SJCRH30 (cell line): ENCODE measurements around the gene INPP5B. TPM values are rescaled to one million over a fixed set of nuclear protein-coding genes. Genes with fewer than 3 reads are reported as not detected.
"Not testable (repeated sequence)": the region's sequence is repeated elsewhere in the genome, so short reads cannot be mapped to it uniquely, and the experiment has no call there.

ENCODE experiments used
- DNase-seq, 2 experiments: peaks; one replicate each; pipeline ENCODE4 v3.0.0-alpha.2; 2015 to 2020
- H3K27ac ChIP-seq: fragments of 250-450 bp; sonication (Bioruptor Pico); 2 replicates; pipeline ENCODE4 v1.5.1; 2020; ENCODE audit warnings: mild to moderate bottlenecking, moderate library complexity
- H3K27me3 ChIP-seq: fragments of 250-450 bp; sonication (Bioruptor Pico); 2 replicates; pipeline ENCODE4 v1.5.1; 2020; ENCODE audit warnings: mild to moderate bottlenecking, moderate library complexity
- H3K36me3 ChIP-seq: fragments of 250-450 bp; sonication (Bioruptor Pico); 2 replicates; pipeline ENCODE4 v1.5.1; 2020; ENCODE audit warnings: mild to moderate bottlenecking, moderate library complexity
- H3K4me1 ChIP-seq: fragments of 250-450 bp; sonication (Bioruptor Pico); 2 replicates; pipeline ENCODE4 v1.5.1; 2020; ENCODE audit warnings: mild to moderate bottlenecking, moderate library complexity
- H3K4me3 ChIP-seq: fragments of 250-450 bp; sonication (Bioruptor Pico); 2 replicates; pipeline ENCODE4 v1.5.1; 2020; ENCODE audit warnings: mild to moderate bottlenecking, moderate library complexity
- H3K9me3 ChIP-seq: fragments of 250-450 bp; sonication (Bioruptor Pico); replicated peaks from 2 replicates; pipeline ENCODE4 v1.5.1; 2020; ENCODE audit warnings: mild to moderate bottlenecking, moderate library complexity
- total RNA-seq: library from RNA; depleted of rRNA; stranded (reverse); fragments of >200 nt; shearing (Covaris generic); gene quantifications from 2 replicates; pipeline ENCODE4 v1.2.3, GENCODE V29; 2014

Gene INPP5B
- total RNA-seq, 1 experiment from 2014 or later, result 21.1 TPM

DNA sequence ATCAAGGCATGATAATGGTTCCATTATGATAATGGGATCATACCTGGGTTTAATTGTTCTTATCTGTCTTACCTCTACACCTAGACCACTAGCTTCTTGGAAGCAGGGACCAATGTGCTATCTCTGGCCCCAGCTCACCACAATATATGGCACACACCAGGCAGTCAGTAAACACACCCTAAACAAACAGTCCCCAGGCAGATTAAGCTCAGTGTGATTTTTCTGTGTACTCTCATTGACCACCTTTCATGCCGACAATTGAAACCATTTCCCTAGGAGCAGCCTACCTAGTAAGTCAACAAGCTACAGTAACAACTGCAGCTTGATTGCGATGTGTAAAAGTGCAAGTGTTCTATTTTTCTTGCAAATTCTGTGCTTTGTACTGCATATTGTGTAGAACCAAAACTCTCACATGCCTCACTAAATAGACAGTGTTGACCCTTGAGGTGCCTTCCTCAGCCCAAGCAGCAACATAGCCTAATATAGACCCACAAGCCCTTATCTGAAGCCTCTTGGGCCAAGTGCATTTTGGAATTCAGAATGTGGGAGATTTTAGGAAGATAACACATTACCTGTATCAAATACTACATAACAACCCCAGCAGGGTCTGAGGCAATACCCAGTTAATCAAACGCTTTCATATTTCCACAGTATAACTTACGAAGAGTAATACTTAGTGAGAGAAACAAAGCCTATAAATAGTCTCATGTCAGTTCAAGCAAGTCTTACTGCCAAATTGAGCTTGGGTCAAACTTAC lies 32.0 kb downstream of the INPP5B start:
- no peak for DNase-seq
- H3K27me3 ChIP-seq, result no peaks in the 10 kb centered on the region
- H3K4me3 ChIP-seq, result no peak overlapping the region
- peaks cover 4% of the 10 kb centered on the region; the same call in 1 of the 2 replicates for H3K36me3 ChIP-seq
- no peaks in the 10 kb centered on the region for H3K4me1 ChIP-seq
- H3K9me3 ChIP-seq, result no peaks in the 10 kb centered on the region
- no peak overlapping the region for H3K27ac ChIP-seq

DNA sequence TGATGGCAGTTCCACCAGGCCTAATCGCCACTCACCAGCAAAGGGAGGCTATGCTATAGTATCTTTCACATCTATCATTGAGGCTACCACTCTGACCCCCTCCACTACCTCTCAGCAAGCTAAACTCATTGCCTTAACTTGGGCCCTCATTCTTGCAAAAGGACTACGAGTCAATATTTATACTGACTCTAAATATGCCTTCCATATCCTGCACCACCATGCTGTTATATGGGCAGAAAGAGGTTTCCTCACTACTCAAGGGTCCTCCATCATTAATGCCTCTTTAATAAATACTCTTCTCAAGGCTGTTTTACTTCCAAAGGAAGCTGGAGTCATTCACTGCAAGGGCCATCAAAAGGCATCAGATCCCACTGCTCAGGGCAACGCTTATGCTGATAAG lies 35.4 kb downstream of the INPP5B start:
- H3K27me3 ChIP-seq, H3K27ac ChIP-seq, DNase-seq, H3K4me3 ChIP-seq, H3K9me3 ChIP-seq, H3K36me3 ChIP-seq, H3K4me1 ChIP-seq: not testable (repeated sequence)

DNA sequence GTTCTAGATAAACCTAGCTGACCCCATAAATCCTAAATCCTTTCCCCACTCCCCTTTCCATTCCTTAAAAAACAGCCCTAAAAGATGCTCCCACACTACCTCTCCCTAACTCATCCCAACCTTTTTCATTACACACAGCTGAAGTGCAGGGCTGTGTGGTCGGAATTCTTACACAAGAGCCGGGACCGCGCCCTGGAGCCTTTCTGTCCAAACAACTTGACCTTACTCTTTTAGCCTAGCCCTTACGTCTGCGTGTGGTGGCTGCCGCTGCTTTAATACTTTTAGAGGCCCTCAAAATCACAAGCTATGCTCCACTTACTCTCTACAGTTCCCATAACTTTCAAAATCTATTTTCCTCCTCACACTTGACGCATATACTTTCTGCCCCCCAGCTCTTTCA lies 36.0 kb downstream of the INPP5B start:
- not testable (repeated sequence) for H3K36me3 ChIP-seq, H3K27me3 ChIP-seq, H3K9me3 ChIP-seq, H3K4me3 ChIP-seq, DNase-seq, H3K4me1 ChIP-seq, H3K27ac ChIP-seq

DNA sequence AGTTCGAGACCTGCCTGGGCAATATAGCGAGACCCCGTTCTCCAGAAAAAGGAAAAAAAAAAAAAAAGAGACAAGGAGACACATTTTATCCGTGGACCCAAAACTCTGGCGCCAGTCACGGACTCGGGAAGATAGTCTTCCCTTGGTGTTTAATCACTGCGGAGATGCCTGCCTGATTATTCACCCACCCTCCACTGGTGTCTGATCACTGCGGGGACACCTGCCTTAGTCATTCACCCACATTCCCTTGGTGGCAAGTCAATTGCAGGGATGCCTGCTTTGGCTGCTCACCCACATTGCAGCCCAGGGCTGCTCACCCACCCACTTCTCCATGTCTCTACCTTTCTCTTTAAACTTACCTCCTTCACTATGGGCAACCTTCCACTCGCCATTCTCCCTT lies 38.3 kb downstream of the INPP5B start:
- not testable (repeated sequence) for H3K27me3 ChIP-seq, H3K4me3 ChIP-seq, H3K27ac ChIP-seq, H3K9me3 ChIP-seq, H3K4me1 ChIP-seq
- DNase-seq, result peak; percentile 51 to 71
- peaks cover 11% of the 10 kb centered on the region for H3K36me3 ChIP-seq

- H3K9me3 ChIP-seq, H3K27me3 ChIP-seq, DNase-seq, H3K4me3 ChIP-seq, H3K4me1 ChIP-seq, H3K27ac ChIP-seq: not testable (repeated sequence)
- H3K36me3 ChIP-seq, result peaks cover 11% of the 10 kb centered on the region
Observed at GRCh38 chr1:37907416-37908125, 39.3 kb downstream of the INPP5B start.

GRCh38 chr1:37906591-37906990 lies 40.3 kb downstream of the INPP5B start:
- H3K36me3 ChIP-seq, result peaks cover 11% of the 10 kb centered on the region
- H3K27ac ChIP-seq, H3K27me3 ChIP-seq, DNase-seq, H3K4me3 ChIP-seq, H3K4me1 ChIP-seq, H3K9me3 ChIP-seq: not testable (repeated sequence)

DNA sequence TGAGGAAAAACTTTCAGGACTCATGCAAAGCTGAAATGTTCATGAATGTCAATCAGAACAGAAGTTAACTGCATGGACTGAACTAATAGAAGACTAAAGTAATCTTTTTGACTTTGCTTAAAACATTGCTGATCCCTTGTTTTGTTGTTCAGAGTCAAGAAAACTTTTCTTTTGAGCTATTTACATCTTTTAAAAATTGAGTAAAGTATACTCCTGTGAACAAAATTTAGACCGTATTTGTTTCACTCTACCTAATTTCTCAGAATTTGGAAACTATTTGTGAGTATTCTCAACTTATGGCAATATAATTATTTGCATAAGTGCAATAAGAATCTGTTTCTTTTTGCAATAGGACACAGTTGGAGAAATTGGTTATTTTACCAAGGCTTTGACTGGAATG lies 41.1 kb downstream of the INPP5B start:
- peaks cover 13% of the 10 kb centered on the region for H3K36me3 ChIP-seq
- no peak for DNase-seq
- H3K4me3 ChIP-seq, result no peak overlapping the region
- H3K27me3 ChIP-seq, result no peaks in the 10 kb centered on the region
- peaks cover 6% of the 10 kb centered on the region; the same call in 1 of the 2 replicates for H3K4me1 ChIP-seq
- H3K27ac ChIP-seq, result no peak overlapping the region
- H3K9me3 ChIP-seq, result 0 out of 2 replicates have a peak, but pooled peaks cover 7% of the 10 kb centered on the region

- H3K9me3 ChIP-seq, DNase-seq, H3K4me3 ChIP-seq, H3K27me3 ChIP-seq, H3K4me1 ChIP-seq, H3K27ac ChIP-seq: not testable (repeated sequence)
- H3K36me3 ChIP-seq, result peaks cover 13% of the 10 kb centered on the region
Observed at GRCh38 chr1:37903921-37904320, 42.9 kb downstream of the INPP5B start.

GRCh38 chr1:37902983-37903382 lies 43.9 kb downstream of the INPP5B start:
- H3K4me1 ChIP-seq, result 0 out of 2 replicates have a peak, but pooled peaks cover 3% of the 10 kb centered on the region
- H3K27ac ChIP-seq, result no peak overlapping the region
- H3K9me3 ChIP-seq, result 0 out of 2 replicates have a peak, but pooled peaks cover 7% of the 10 kb centered on the region
- DNase-seq, result no peak
- peaks cover 16% of the 10 kb centered on the region for H3K36me3 ChIP-seq
- no peaks in the 10 kb centered on the region for H3K27me3 ChIP-seq
- H3K4me3 ChIP-seq, result no peak overlapping the region

- H3K4me1 ChIP-seq, result 0 out of 2 replicates have a peak, but pooled peaks cover 3% of the 10 kb centered on the region
- no peak for DNase-seq
Observed at GRCh38 chr1:37901893-37902225, 45.0 kb downstream of the INPP5B start.

DNA sequence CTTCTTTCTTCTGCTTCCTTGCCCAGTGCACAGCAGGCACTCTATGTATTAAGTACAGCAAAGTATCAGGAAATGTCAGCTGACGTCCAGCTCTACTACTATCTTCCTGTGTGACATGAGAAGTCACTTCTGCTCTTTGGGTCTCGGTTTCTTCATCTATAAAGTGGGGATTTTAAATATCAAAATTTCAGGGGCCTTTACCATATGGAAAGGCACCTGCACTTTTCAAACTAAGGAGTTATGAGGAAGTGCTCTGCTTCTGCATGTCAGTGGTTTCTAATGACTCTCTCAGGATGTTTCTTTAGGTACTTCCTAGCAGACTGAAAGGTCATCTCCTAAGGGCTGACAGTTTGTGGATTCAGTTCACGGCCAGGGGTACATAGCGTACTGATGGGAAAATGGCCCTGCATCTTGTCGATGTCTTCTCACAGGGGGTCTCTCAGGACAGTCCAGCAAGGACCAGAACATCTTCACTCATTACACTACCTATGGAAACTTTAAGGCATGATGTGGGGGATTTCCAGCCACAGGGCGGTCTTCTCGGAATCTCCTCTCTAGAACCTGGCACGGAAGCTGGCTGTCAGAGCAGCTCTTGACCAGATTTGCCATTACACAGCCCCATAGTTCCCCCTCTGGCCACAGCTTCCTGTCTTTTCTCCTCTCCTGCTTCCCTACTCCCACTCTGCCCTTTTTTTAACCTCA lies 45.5 kb downstream of the INPP5B start:
- no peak for DNase-seq
- Histone ChIP-seq H3K36me3 (peaks cover 16% of the 10 kb centered on the region; the same call in 1 of the 2 replicates), H3K27me3 (no peaks in the 10 kb centered on the region), H3K27ac (no peak overlapping the region), H3K4me3 (no peak overlapping the region), H3K4me1 (0 out of 2 replicates have a peak, but pooled peaks cover 3% of the 10 kb centered on the region), H3K9me3 (0 out of 2 replicates have a peak, but pooled peaks cover 7% of the 10 kb centered on the region)

More at GRCh38 chr1:37901893-37902225, 45.0 kb downstream of the INPP5B start:
- Histone ChIP-seq H3K27ac (no peak overlapping the region), H3K9me3 (0 out of 2 replicates have a peak, but pooled peaks cover 7% of the 10 kb centered on the region), H3K4me3 (no peak overlapping the region), H3K36me3 (peaks cover 16% of the 10 kb centered on the region; the same call in 1 of the 2 replicates), H3K27me3 (no peaks in the 10 kb centered on the region)

DNA sequence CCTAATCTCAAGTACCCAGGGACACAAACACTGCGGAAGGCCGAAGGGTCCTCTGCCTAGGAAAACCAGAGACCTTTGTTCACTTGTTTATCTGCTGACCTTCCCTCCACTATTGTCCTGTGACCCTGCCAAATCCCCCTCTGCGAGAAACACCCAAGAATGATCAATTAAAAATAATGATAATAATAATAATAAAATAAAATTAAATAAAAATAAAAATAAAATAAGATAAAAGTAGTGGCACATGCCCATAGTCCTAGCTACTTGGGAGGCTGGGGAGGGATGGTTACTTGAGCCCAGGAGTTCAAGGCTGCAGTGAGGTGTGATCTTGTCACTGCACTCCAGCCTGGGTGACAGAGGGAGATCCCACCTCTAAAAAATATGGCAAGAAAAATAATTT lies 49.3 kb downstream of the INPP5B start:
- not testable (repeated sequence) for H3K9me3 ChIP-seq, H3K27ac ChIP-seq, DNase-seq, H3K27me3 ChIP-seq, H3K4me1 ChIP-seq, H3K4me3 ChIP-seq, H3K36me3 ChIP-seq

DNA sequence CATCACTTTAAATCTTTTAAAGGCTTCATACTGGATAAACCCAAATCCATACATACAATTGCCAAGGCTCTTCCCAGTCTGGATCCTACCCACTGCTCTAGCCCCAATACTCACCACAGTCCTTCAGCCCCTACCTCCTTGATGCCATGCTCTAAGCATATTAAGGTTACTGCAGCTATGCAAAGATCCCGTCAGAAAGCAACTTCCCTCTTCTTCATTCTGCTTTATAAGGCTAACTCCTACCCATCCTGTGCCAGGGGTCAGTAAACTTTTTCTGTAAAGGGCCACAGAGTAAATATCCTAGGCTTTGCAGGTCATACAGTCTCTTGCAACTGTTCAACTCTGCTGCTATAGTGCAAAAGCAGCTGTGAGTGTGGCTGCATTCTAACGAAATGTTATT lies 53.2 kb downstream of the INPP5B start:
- no peaks in the 10 kb centered on the region for H3K27me3 ChIP-seq
- H3K9me3 ChIP-seq, result no peaks in the 10 kb centered on the region
- no peak overlapping the region for H3K4me3 ChIP-seq
- peaks cover 17% of the 10 kb centered on the region for H3K36me3 ChIP-seq
- no peak for DNase-seq
- no peak overlapping the region for H3K27ac ChIP-seq
- peaks cover under 1% of the 10 kb centered on the region for H3K4me1 ChIP-seq

DNA sequence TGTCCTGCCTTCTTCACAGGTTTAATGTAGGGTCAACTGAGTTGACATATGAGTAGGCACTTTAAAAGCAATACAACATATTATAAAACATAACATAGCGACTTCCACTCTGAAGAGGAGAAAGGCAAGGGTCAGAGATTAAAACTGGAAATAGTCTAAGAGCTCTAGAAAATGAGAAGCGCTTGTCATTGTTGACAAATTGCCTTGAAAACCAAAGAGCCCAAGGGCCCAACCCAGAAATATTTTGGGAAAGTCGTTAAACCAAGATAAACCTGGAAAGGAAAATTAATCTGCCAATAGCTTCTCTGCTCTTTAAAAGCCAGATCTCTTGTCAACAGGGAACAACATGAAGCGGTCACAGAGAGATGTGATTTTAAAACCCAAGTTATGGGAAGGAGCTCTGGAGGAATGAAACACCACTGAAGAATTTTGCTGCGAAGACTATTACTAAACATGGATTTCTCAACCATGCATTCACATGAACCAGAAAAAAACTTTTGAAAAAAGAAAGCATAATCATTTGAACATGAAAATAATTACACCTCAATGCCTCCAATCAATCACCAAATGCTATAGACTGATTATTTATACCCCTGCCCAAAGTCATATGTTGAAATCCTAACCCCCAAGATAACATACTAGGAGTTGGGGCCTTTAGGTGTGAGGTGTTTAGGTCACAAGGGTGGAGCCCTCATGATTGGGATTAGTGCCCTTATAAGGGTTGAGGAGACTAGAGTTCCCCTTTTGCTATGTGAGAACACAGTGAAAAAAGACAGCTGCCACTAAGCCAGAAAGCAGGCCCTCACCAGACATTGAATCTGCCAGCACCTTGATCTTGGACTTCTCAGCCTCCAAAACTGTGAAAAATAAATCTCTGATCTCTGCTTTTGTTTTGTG lies 54.5 kb downstream of the INPP5B start:
- H3K4me1 ChIP-seq, result peaks cover 10% of the 10 kb centered on the region
- no peak for DNase-seq
- no peak overlapping the region for H3K4me3 ChIP-seq
- peaks cover 21% of the 10 kb centered on the region for H3K36me3 ChIP-seq
- H3K27me3 ChIP-seq, result no peaks in the 10 kb centered on the region
- no peak overlapping the region for H3K27ac ChIP-seq
- H3K9me3 ChIP-seq, result no peaks in the 10 kb centered on the region
